NB4 (cell line): Measurements from ENCODE around the gene FGD1.
A peak's percentile ranks its signal among the peaks of the same experiment; 100 is the strongest.

Source experiments
- DNase-seq: peaks from one replicate; pipeline ENCODE4 v3.0.0; 2010; ENCODE audit warnings: low read depth
- H3K4me3 ChIP-seq: one replicate; pipeline ENCODE4 v1.5.1; 2011; ENCODE audit warnings: mild to moderate bottlenecking, low read depth, low read length, moderate library complexity
- MYC ChIP-seq: IDR thresholded peaks from 2 replicates; pipeline ENCODE4 v1.6.1; 2011; ENCODE audit warnings: low read depth, low read length
- POLR2A ChIP-seq: IDR thresholded peaks from 2 replicates; pipeline ENCODE4 v1.6.1; 2011; ENCODE audit warnings: mild to moderate bottlenecking; ENCODE audit not compliant: insufficient read length; ENCODE audit errors: extremely low read depth
- TF ChIP-seq, protein P1 (sequence below): IDR thresholded peaks from one replicate; pipeline ENCODE4 v1.5.1; 2012; ENCODE audit warnings: low read depth, low read length
- TF ChIP-seq, protein P2 (sequence below): IDR thresholded peaks from 2 replicates; pipeline ENCODE4 v1.6.1; 2011; ENCODE audit warnings: low read depth, low read length

Gene FGD1

DNA sequence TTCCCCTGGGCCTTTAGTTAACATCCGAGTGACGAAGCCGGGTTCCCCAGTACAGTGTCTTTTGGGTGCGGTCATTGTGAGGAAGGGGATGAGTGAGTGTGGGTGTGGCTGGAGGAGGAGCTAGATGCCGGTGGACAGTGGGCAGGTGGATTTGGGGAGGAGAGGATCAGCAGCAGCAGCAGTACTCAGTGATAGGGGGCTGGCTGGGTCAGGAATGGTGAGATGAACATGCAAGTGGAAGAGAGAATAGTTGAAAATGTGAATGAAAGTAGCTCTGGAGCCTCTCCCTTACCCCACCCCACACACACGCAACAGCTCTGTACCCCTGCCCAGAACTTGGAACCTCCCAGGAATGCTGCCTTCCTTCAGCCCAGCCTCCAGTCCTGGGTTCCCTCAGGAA, 51.3 kb downstream of the FGD1 start:
- H3K4me3 ChIP-seq, result no peak overlapping the region
- TF ChIP-seq POLR2A (no peak), MYC (no peak)
- TF ChIP-seq, protein P1, sequence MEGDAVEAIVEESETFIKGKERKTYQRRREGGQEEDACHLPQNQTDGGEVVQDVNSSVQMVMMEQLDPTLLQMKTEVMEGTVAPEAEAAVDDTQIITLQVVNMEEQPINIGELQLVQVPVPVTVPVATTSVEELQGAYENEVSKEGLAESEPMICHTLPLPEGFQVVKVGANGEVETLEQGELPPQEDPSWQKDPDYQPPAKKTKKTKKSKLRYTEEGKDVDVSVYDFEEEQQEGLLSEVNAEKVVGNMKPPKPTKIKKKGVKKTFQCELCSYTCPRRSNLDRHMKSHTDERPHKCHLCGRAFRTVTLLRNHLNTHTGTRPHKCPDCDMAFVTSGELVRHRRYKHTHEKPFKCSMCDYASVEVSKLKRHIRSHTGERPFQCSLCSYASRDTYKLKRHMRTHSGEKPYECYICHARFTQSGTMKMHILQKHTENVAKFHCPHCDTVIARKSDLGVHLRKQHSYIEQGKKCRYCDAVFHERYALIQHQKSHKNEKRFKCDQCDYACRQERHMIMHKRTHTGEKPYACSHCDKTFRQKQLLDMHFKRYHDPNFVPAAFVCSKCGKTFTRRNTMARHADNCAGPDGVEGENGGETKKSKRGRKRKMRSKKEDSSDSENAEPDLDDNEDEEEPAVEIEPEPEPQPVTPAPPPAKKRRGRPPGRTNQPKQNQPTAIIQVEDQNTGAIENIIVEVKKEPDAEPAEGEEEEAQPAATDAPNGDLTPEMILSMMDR, result no peak
- TF ChIP-seq, protein P2, sequence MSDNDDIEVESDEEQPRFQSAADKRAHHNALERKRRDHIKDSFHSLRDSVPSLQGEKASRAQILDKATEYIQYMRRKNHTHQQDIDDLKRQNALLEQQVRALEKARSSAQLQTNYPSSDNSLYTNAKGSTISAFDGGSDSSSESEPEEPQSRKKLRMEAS, result no peak
- DNase-seq, result no peak

DNA sequence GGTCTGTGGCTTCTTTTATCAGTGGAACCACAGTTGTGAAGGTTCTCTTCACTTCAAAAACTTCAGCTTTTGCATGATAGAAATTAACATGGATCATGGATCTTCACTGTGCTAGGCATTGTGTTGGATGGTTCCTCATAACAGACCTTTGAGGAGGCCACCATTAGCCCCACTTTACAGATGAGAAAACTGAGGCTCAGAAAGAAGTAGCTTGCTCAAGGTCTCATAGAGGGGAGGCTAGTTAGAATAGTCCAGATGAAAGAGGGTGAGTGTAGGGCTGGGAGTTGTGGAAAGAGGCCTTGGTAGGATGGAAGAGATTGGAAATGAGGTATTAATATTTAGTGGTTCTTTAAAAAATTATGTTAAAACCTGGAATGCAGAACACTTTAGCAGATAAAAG, 53.2 kb downstream of the FGD1 start:
- no peak overlapping the region for H3K4me3 ChIP-seq
- DNase-seq, result no peak
- no peak for TF ChIP-seq MYC
- TF ChIP-seq POLR2A, result no peak
- TF ChIP-seq, protein P1, result no peak

DNA sequence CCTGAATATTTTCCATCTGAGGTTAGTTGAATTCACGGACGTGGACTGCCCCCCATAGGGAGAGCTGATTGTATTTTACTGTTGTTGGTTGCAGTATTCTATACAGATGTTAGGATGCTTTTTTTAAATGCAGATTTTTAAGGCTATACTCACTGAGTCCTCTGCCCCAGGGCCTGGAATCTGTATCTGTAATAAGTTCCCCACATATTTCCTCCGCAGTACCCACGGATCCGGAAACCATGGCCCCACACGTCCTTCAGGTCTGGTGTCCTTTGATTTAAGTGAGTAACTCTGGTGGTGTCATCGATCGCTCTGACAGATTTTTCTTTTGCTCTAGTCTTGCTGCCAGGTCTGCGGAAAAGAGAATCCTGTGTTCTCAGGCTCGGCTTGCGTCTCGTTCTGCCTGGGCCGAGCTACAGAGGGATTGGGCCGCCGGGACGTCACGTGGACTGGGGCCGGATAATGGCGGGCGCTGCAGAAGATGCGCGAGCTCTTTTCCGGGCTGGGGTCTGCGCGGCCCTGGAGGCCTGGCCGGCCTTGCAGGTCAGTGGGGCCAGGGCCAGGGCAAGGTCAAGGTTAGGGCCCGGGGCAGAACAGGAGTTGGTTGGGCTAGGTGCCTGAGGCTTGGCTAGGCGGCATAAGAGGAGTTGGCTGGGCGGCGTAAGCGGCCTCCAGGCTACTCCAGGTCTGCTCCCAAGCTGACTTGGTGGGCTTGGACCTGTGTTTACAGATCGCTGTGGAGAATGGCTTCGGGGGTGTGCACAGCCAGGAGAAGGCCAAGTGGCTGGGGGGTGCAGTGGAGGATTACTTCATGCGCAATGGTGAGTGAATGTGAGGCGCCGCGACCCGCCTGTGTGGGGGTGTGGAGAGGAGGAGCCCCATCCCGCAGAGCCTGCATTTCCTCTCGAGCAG, 55.8 kb downstream of the FGD1 start, which contains the start of gene TSR2:
TSR2 (plus strand) TSS at position 445 of the 912 bp plus-strand sequence; CDS start at position 463, 18 bp downstream.
- H3K4me3 ChIP-seq, result peak within 1 kb of the TSS; percentile 96
- TF ChIP-seq, protein P1, result no peak
- TF ChIP-seq, protein P2, result peak; percentile 90
- TF ChIP-seq MYC, result peak; percentile 54; the same call in 1 of the 2 replicates
- peak; percentile 37 for TF ChIP-seq POLR2A
- peak; percentile 88 for DNase-seq

DNA sequence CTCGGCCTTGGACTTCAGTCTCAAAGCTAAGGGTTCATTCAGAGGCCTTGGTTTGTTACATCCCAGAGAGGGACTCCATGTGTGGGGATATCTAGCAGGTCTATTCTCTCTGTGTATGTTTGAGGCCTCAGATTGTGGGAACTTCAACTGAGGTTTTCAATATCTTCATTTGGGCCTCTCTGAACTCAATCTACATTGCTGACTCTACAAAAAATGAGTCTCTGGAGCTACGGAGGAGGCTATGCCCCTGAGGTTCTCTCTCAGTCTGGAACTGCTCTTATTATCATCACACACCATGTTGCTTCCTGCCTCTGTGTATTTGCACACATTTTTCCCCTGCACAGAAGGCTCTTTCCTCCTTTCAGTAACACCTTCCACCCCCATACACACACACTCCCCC, 60.9 kb downstream of the FGD1 start:
- no peak for DNase-seq
- H3K4me3 ChIP-seq, result no peak overlapping the region
- no peak for TF ChIP-seq MYC
- TF ChIP-seq, protein P2, result no peak
- no peak for TF ChIP-seq POLR2A
- TF ChIP-seq, protein P1, result no peak

DNA sequence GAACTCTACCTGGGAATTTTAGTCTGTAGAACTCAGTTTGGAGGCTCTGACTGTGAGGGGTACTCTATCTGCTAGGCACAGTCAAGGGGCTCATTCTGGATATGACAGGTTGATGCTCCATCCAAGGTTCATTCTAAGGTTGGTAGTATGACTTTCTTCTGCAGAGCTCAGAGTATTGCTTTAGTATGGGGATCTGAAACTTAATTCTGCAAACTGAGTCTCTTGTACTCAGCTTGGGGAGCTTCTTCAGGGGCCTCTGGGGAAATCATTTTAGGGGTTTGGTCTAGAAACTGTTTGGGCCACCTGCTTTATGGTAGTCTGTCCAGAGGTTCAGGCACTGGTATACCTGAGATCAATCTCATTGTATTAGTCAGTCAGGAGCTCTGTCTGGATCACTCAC, 65.5 kb downstream of the FGD1 start:
- no peak overlapping the region for H3K4me3 ChIP-seq
- no peak for DNase-seq
- TF ChIP-seq, protein P1, result no peak
- TF ChIP-seq, protein P2, result no peak
- no peak for TF ChIP-seq MYC
- no peak for TF ChIP-seq POLR2A
